Posterior cingulate gyrus (tissue), 11 donors: Measurements from ENCODE around the gene CD36.

Source experiments
- DNase-seq, 10 donors: peaks; one replicate each; pipeline versions ENCODE4 v3.0.0 to v3.0.0-alpha.2; 2020 to 2021; ENCODE audit warnings: mixed read lengths in 3 of 10
- intact Hi-C: fragments of 100-400 bp; cut with DNase I; formaldehyde crosslinking; loops from one replicate; pipeline ENCODE4 v1.15.1; 2023

The CD36 gene

DNA sequence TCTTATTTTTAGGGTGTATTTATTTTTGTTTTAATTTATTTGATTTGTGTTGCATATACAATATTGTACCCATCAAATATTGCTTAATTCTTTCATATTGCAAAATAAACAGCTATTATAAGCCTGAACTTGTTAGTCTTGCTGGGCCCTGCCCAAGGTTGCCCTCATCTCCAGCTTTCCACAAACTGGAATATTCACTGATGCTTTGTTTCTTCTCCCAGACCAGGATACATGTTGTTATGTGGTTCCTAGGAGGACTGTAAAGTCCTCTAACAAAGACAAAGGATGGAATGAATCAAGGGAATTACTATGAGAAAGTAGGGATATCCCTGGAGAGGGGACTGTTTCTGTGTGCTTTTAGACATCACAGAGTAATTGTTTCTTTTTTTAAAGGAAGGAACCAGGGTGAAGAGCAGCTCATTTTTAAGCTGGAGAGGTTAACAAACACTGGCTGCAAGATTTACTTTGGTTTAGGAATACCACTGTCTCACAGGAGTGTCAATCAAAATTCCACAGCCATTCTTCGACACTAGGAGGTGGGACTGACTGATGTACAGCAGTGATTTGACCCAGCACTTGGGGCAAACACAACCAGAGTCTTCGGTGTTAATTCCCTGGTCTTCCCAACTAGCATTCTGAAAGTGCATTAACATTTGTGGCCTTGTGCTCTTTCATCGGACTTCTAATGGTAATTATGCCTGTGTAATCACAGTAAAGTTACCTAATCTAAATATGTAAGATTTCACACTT is 14.8 kb upstream of the CD36 start:
- intact Hi-C loops: no loop called here
- no peak for DNase-seq

DNA sequence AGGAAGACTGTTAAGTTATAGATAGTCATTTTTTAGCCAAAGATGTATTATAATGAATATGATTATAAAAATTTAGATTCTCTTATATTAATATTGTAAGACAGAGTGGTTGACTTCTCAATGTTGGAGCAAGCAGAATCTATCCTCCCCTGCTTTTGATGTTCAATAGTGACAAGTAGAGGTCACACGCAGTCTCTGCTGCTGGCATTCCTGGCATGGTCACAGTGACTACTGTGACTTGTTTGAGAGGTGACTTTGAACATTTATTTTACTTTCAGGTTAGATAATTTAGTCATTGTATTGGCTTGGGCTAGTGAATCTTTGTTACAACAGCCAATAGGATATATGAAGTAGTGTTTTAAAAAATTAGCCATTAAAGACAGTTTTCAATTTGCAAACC is 13.7 kb upstream of the CD36 start:
- intact Hi-C loops: no loop called here
- no peak for DNase-seq

DNA sequence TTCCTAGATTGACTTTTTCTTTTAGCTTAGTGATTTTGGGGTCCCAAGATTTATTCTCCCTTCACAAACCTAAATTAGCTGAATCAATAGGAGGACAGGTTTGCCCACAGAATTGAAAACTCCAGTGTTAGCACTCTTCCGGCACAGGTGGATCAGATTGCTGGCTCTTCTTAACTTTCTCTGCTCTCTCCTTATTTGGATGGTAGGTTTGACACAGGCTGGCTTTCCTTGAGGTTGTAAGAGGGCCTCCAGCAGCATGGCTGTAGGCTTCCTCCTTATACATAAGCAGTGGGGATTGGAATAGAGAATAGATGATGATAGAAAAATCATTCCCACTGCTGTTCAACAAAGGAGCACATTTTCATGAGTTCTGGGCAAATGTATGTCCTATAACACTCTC is 9.4 kb upstream of the CD36 start:
- DNase-seq: no peak
- intact Hi-C loops: no loop called here

DNA sequence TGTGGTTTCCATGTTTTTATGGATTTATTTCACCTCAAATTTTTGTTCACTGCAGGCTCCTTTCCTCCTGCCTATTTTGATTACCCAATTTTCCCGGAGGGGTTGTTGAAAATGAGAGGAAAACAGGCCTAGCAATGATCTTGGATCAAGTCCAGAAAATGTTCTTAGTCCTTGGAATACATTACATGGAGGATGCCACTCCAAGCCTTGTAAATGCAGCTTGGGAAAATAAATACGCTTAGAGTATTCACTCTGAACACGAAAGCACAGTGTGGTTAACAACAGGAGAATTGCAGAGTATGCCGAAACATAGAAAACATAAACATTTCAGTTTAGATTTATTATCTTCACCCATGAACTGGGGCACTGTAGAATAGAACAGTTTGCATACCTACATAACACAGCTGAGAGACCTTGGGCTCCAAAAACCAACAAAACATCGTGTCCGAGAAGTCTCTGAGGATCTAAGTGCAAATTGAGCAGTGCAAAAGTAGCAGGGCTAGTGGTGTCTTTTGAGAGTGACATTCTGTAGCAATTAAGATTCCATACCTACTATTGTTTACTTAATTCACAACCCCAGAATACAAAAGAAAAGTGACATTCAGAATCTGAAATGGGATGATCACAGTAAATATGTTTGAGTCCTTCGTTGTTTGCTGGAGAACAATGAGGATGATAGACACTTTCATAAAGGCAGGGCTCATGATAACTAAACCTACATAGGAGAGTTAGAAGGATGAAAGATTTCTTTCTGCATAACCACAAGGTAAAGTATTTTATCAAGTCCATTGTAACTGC is 7.6 kb upstream of the CD36 start:
- intact Hi-C loops: no loop called here
- DNase-seq: no peak

- DNase-seq: no peak
These were observed 7.0 kb upstream of the CD36 start for GRCh38 chr7:80631421-80631820.

GRCh38 chr7:80632139-80632538 is 6.3 kb upstream of the CD36 start:
- intact Hi-C loops: no loop called here
- DNase-seq: no peak

More at GRCh38 chr7:80631421-80631820, 7.0 kb upstream of the CD36 start:
- intact Hi-C loops: no loop called here

DNA sequence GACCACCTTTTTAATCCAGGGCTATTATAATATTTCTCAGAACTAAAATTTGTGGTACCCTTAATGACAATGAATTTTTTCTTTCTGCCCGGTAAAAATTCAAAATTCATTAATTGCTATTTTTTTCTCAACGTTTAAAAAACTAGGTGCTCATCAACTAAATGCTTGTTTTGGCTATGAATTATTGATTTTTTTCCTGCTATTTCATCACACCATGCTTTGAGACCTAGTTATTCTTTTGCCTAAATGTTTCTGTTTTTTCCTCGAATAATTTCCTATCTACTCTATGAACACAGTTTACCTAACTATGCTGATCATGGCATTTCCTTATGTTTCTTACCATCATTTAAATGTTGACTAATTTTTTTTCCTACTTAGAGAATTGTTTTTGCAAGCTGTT is 5.6 kb upstream of the CD36 start:
- no peak for DNase-seq
- intact Hi-C loops: no loop called here

DNA sequence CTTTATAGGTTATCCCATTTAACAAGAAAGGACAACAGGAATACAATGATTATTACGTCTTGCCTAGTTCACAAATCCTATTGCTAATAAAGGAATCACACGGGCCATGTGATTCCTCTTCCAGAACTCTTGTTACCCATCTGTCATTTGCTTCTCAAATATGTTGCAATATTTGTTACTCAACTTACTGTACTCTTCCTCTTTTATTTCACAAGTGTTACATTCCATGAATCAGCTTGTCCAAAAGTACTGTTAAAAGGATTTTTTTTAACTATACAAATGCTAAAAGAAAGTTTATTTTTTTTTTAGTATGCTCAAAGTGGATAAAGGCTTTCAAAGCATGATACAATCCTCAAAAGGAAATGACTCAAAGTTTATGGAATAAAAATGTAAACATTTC is 3.9 kb upstream of the CD36 start:
- intact Hi-C loops: no loop called here
- no peak for DNase-seq

DNA sequence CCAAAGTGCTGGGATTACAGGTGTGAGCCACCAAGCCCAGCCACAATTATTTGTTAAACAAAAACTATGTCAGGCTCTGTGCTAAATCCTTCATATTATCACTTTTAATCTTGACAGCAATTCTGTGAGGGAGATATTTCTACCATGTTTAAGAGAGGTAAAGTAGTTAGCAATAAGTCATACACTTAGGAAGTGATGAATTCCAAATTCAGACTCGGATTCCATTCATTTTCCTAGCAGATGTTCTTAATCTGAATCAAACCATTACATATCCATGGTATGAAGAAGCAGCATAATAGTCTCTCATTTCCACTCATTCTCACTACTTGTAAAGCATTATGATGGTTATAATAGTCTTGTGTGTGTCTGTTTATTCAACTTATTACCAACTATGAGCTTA is 2.9 kb upstream of the CD36 start:
- no peak for DNase-seq
- intact Hi-C loops: no loop called here

DNA sequence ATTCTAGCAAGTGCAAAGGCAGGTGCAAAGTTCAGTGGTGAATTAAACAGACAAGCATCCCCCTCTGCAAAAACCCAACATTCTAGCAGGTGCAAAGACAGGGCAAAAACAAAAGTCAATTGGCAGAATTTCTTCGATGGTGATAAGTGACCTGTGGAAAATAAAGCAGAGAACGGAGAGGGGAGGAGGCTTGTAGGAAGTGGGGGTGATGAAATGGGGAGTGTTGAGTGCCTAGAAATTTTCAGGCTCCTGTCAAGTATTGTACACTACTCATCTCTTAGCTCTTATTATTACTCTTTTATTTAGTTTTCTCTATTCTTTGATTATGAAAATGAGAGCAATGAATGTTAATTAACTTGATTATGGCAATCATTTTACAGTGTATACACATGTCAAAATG is 2.4 kb upstream of the CD36 start:
- DNase-seq: no peak
- intact Hi-C loops: no loop called here

DNA sequence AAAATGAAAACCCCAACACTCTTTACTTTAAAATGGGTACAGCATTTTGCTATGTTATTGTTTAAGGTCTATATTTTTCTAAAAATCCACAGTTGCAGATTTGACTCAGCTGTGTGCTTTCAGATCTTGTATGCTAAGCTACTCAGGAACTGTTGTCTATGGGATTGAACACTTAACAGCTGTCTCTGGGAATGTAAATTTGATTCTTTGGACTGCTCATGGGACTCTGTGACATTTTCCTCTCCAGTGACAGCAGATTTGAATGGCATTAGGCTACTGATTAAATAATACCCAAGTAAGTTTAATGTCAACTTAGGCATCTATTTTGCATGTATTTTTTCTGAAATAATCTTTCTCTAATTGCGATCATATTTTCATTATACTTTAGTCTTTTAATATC is 1.7 kb upstream of the CD36 start:
- no peak for DNase-seq
- intact Hi-C loops: no loop called here

- intact Hi-C loops: no loop called here
- DNase-seq: no peak
These were observed 988 bp upstream of the CD36 start for GRCh38 chr7:80637454-80637853.

DNA sequence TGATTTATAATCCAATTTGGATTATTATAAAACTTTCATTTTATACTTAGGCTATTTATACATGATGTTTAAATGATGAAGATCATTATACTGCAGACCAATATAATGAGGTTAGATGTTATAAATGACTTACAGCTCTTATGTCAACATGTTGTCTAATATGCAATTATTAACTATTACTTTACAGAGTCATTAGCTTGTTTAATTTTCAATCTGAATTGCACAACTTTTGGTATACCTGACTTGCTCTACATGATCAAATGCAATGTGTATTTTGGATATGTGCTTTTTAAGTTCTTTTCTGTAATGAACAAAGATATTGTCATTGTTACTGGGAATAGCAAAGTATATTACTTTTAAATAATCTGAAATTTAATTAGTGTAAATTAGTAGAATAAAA is 569 bp downstream of the CD36 start:
- no peak for DNase-seq
- intact Hi-C loops: no loop called here

- DNase-seq: no peak
- intact Hi-C loops: no loop called here
These were observed 2.4 kb downstream of the CD36 start for GRCh38 chr7:80640846-80641245.

DNA sequence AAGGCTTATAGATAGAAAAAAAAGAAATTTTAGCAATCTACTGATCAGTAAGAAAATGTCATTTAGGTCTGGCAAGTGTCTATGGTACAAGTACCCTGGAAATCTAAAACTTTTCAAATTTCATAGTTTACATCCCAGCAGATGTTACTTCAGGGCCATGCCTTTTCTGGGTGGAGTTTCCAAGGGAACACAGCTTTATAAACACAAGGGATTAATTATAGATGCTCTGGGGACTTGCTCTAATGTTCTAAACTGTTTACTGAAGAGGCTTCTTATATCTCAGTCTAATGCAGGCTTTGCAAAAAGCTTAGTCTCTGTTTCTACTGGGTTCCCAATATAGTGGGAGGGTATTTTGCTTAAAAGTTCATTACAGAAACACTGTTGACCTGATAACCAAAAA is 3.1 kb downstream of the CD36 start:
- intact Hi-C loops: no loop called here
- DNase-seq: no peak

DNA sequence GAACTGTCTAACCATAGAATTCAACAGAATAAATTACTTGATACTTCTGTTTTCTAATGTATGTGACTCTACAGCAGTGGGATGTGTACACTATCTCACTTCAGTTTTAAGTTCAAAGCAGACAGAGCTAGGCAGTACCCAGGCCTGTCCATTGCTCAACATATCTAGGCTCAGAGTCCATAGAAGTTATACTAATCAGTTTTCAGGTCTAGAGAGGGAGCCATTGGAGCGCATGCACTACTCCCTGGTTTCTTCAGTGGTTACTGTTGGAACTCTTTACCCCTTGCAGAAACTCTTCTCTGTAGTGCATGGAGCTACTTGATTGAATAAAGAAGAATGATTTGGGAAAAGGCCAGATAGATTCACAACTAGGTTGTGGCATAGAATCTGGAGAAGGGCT is 4.4 kb downstream of the CD36 start:
- intact Hi-C loops: no loop called here
- no peak for DNase-seq

GRCh38 chr7:80643336-80643915 is 5.0 kb downstream of the CD36 start:
- intact Hi-C loops: no loop called here
- no peak for DNase-seq

- intact Hi-C loops: no loop called here
- no peak for DNase-seq
These were observed 5.6 kb downstream of the CD36 start for GRCh38 chr7:80644054-80644453.

- DNase-seq: no peak
- intact Hi-C loops: no loop called here
These were observed 7.8 kb downstream of the CD36 start for GRCh38 chr7:80646083-80646865.

DNA sequence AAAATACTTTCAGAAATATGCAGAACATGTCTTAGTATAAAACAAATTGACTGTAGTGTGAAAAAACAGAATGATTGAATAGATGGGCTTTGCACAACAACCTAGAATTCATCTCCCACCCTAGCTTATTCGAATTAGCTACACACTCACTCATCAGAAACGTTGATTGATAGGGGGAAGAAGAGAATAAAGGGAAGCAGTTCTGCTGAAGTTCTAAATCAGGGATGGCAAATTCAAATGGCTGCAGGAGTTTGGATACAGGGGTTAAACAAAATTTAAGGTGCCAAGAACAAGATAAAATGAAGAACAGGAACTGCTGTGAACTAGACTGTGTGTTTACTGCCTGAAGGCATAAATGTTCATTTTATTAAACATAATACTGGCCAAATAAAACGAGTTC is 9.0 kb downstream of the CD36 start:
- no peak for DNase-seq
- intact Hi-C loops: no loop called here

GRCh38 chr7:80648031-80648600 is 9.7 kb downstream of the CD36 start:
- no peak for DNase-seq
- intact Hi-C loops: no loop called here
